Activated T-cell treated with anti-CD3 and anti-CD28 coated beads, Interleukin-2, amount 50 U/mL, for 4 hours (primary cell): ENCODE results near the gene TFF2. TPM values are rescaled to one million over a fixed set of nuclear protein-coding genes. Genes with fewer than 3 reads are reported as not detected.

Experiments
- ATAC-seq, 2 donors: fragments of 200-7000 bp; cut with Tn5 transposase; one replicate each; pipeline ENCODE4 v1.10.0; 2021
- DNase-seq: peaks from one replicate; pipeline ENCODE4 v3.0.0-alpha.2; 2020
- H3K27me3 Mint-ChIP-seq: one replicate; pipeline ENCODE4 v1.8.0; 2021; ENCODE audit warnings: low read depth, mixed read lengths
- H3K36me3 Mint-ChIP-seq: one replicate; pipeline ENCODE4 v1.8.0; 2022; ENCODE audit warnings: mixed read lengths; ENCODE audit not compliant: insufficient read depth
- H3K4me1 Mint-ChIP-seq: one replicate; pipeline ENCODE4 v1.8.0; 2021; ENCODE audit warnings: low read depth, mixed read lengths
- H3K4me3 Mint-ChIP-seq: one replicate; pipeline ENCODE4 v1.8.0; 2021; ENCODE audit warnings: mild to moderate bottlenecking, moderate library complexity, mixed read lengths
- H3K9me3 Mint-ChIP-seq: one replicate; pipeline ENCODE4 v1.8.0; 2021; ENCODE audit warnings: mixed read lengths
- total RNA-seq, 3 donors: library from RNA; stranded (reverse); gene quantifications; one replicate each; pipeline ENCODE4 v1.2.1, GENCODE V29; 2021

The TFF2 gene
- total RNA-seq, 3 donors from 2014 or later = not detected

GRCh38 chr21:42298237-42298636 is 52.6 kb downstream of the TFF2 start:
- Mint-ChIP-seq H3K27me3 (no peaks in the 10 kb centered on the region), H3K4me1 (peaks cover 4% of the 10 kb centered on the region), H3K36me3 (peaks cover 10% of the 10 kb centered on the region), H3K4me3 (no peak overlapping the region), H3K9me3 (no peaks in the 10 kb centered on the region)
- no peak for ATAC-seq
- no peak for DNase-seq

- DNase-seq (no peak), ATAC-seq (no peak)
- H3K36me3 Mint-ChIP-seq = peaks cover 10% of the 10 kb centered on the region
- no peaks in the 10 kb centered on the region for H3K9me3 Mint-ChIP-seq
- H3K4me1 Mint-ChIP-seq = peaks cover 4% of the 10 kb centered on the region
- no peaks in the 10 kb centered on the region for H3K27me3 Mint-ChIP-seq
- no peak overlapping the region for H3K4me3 Mint-ChIP-seq
Measured at GRCh38 chr21:42297377-42297776, 53.4 kb downstream of the TFF2 start.

GRCh38 chr21:42296501-42296900 is 54.3 kb downstream of the TFF2 start:
- Mint-ChIP-seq H3K27me3 (no peaks in the 10 kb centered on the region), H3K4me3 (no peak overlapping the region), H3K36me3 (peaks cover 10% of the 10 kb centered on the region), H3K4me1 (peaks cover 4% of the 10 kb centered on the region), H3K9me3 (no peaks in the 10 kb centered on the region)
- ATAC-seq = no peak
- DNase-seq = no peak

Other genes with a start within 250 kb of the TFF2 start
- gene ABCG1, start 131.9 kb downstream of the TFF2 start, total RNA-seq = 1 to 10 TPM in 2 of 3 donors, under 1 TPM in 1; 0.79 to 1.8 (median 1.7) TPM
- gene TFF3, start 35.6 kb downstream of the TFF2 start, total RNA-seq = under 1 TPM in 2 of 3 donors, not detected in 1; 0.29 to 0.96 TPM
- under 1 TPM in 1 of 3 donors, not detected in 2; 0.82 TPM for gene TFF1, start 15.5 kb upstream of the TFF2 start, total RNA-seq
- 1 to 10 TPM; 2.0 to 2.6 (median 2.1) TPM for gene TMPRSS3, start 45.1 kb upstream of the TFF2 start, total RNA-seq
- gene UBASH3A, start 52.9 kb upstream of the TFF2 start, total RNA-seq = 10 to 100 TPM in 2 of 3 donors, 1 to 10 TPM in 1; 8.8 to 13.7 (median 11.3) TPM
- not detected for gene RSPH1, start 145.2 kb upstream of the TFF2 start, total RNA-seq
- 10 to 100 TPM; 16.3 to 22.1 (median 20.2) TPM for gene SLC37A1, start 162.9 kb upstream of the TFF2 start, total RNA-seq